GM04504 (cell line): Measurements from ENCODE around the gene SNRPA.
"Not testable (repeated sequence)": the region's sequence is repeated elsewhere in the genome, so short reads cannot be mapped to it uniquely, and the experiment has no call there.

Experiments used
- DNase-seq: peaks from one replicate; pipeline ENCODE4 v3.0.0-alpha.2; 2012; ENCODE audit warnings: low read depth

Gene SNRPA

DNA sequence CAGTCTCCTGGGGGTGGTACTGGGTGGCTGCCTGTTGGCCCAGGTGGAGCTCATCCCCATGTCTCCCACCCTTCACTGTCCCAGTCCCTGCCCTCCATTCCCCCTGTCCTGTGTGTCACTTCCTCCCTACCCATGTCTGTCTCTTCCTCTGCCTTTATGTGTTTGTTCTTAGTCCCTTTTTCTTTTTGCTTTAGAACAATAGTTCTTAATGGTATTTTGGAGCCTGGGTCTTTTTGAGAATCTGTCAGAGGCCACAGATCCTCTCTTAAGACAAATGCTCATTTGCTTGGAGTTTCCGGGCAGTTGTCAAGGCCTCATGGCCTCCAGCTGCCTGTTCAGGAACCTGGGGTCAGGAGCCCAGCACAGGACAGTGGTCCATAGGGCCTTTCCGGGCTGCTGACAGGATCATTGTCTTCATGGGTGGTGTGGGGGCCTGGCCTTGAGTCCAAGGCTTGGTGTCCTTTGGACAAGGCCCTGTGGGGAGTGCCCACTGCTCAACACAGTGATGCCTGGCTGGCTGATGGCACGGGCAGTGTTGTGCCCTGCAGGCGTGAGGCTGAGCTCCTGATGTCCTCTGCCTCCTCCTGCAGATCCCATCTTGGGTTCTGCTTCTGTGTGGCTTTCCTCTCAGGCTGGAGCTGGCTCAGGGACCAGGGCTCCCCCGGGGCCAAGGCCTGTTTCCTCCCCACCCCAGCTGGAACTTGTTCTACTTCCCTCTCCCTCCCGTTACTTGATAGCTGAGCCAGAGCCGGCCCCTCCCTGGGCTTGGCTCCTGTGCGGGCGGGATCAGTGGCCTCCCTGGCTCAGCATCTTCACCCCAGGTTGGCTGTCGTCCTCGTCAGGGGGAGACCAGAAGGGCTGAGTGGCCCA is 51.5 kb downstream of the SNRPA start:
- no peak for DNase-seq

DNA sequence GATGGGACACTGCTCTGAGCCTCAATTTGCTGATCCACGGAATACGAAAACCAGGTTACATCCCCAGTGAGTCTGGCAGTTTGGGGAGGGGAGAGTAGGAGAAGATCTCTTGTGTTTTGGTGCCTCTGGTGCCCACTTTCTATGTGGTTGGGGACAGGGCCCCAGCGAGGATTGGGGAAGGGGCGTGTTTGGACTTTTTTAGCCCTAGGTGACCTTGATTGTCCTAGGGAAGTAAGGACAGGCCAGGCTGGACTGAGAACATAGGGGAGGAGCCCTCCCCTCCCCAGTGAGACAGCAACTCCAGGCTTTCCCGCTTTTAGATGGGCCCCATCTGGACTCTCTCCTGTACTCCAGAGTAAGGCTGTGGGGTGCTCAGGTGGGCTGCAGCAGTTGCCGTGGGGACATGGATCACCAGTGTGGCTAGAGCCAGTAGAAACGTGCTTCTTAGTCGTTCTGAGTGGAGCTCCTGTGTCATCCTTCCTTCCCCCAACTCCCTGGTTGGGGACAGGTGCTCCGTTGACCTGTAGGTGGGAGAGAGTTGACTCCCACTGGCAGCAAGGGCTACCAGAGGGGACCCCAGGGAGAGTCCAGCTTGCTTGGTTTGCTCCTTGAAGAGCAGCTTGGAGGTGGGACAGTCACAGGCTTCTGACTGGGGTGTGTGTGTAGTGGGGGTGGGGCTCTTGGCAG is 52.3 kb downstream of the SNRPA start:
- DNase-seq: no peak

GRCh38 chr19:40803857-40804782 is 53.1 kb downstream of the SNRPA start:
- no peak for DNase-seq

GRCh38 chr19:40804783-40805242 is 53.8 kb downstream of the SNRPA start:
- DNase-seq: no peak

- DNase-seq: no peak
Measured at GRCh38 chr19:40805258-40805868, 54.4 kb downstream of the SNRPA start.

DNA sequence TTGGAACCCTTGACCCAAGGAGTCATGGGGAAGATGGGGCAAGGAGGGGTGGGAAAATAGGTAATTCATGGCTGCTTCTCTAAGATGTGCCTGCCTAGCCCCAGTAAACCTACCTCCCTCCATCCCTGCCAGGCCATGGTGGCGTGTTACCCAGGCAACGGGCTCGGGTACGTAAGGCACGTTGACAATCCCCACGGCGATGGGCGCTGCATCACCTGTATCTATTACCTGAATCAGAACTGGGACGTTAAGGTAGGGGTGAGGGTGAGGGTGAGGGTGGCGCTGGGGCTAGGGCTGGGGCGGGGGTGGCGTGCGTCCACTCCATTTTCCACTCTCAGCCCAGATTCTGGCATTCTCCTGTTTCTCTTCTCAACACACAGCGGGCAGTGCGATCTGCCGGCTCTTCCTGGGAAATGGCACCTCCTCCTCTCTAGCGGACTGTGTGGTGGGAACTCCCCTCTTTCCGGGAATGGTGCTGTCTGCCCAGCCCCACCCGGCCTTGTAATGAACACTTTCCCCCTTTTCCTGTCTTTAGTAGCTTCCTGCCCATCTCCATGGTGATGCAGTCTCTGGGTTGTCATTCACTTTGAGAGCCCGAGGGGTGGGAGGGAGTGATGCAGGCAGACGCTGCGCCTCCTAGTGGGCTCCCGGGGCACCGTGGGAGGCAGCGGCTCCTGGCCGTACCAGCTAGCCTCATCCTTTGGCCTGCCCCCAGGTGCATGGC is 55.6 kb downstream of the SNRPA start:
- DNase-seq: peak; percentile 86

- DNase-seq: no peak
Measured at GRCh38 chr19:40807147-40808020, 56.4 kb downstream of the SNRPA start.

DNA sequence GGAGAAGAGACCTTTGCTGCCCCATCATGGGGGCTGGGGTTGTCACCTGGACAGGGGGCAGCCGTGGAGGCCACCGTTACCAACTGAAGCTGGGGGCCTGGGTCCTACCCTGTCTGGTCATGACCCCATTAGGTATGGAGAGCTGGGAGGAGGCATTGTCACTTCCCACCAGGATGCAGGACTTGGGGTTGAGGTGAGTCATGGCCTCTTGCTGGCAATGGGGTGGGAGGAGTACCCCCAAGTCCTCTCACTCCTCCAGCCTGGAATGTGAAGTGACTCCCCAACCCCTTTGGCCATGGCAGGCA is 57.0 kb downstream of the SNRPA start:
- DNase-seq: no peak

- no peak for DNase-seq
Measured at GRCh38 chr19:40808497-40808896, 57.5 kb downstream of the SNRPA start.

DNA sequence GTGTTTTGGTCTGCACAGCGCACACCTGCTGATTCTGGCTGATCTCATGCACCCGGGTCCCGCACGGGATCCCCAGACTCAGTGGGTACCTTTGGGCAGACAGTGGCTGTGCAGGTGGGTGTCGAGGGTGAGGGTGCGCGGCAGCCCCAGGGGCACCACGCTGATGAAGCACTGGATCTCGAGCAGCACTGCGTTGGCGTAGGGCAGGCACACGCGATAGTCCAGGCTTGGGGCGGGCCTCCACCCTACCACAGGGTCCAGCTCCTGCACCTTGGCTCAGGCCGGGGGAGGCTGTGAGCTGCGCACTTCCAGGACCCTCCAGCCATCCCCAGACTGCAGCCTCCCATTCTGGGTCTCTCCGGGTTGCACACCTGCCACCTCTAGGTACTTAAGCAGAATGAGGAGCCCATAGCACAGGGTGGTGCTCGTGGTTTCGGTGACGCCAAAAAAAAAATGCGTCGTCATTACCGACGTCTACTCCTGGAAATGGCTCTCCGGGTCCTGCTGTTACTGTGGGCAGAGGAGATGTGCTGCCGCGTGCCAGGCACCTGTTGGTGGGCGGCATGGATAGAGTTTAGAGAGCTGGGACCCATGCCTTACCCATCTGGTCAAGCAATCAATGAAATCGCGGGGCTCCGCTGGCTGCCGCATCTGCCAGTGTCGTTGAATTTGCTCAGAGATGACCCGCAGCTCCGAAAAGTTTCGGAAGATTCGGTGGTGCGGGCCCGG is 58.5 kb downstream of the SNRPA start:
- DNase-seq: no peak

- no peak for DNase-seq
Measured at GRCh38 chr19:40810160-40810559, 59.2 kb downstream of the SNRPA start.

DNA sequence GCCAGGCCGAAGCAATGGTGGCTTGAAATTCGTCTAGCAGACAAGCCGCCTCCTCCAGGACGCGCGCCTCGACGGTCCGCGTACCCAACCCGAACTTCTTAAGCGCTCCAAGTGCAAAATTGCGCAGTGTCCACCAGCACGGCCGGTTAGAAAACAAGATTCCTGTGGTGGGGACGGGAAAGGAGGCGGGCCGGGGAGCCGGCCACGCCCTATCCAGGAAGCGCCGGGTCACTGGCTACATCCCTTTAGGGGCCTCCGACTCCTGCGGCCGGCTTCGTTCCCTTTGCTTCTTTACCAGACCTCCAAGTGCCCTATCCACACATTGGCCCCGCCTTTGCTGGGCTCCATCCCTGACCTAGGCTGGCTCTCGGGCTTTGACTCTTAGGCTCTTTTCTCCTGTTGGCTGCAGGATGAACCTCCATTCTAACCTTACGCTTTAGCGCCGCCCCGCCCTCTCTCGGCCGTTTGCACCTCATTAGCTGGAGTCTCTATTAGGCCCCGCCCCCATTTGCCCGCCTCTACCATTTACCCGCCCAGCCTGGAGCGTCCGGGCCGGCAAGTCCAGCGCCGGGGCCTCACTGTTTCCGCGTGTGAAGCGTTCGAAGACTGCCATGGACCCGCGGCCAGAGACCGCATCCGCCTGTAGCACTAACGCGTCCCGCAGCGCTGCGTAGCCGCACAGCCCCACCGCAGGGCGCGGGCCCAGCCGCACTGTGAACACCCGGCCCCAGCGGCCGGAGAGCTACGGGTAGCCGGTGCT is 59.8 kb downstream of the SNRPA start:
- peak; percentile 57 for DNase-seq

DNA sequence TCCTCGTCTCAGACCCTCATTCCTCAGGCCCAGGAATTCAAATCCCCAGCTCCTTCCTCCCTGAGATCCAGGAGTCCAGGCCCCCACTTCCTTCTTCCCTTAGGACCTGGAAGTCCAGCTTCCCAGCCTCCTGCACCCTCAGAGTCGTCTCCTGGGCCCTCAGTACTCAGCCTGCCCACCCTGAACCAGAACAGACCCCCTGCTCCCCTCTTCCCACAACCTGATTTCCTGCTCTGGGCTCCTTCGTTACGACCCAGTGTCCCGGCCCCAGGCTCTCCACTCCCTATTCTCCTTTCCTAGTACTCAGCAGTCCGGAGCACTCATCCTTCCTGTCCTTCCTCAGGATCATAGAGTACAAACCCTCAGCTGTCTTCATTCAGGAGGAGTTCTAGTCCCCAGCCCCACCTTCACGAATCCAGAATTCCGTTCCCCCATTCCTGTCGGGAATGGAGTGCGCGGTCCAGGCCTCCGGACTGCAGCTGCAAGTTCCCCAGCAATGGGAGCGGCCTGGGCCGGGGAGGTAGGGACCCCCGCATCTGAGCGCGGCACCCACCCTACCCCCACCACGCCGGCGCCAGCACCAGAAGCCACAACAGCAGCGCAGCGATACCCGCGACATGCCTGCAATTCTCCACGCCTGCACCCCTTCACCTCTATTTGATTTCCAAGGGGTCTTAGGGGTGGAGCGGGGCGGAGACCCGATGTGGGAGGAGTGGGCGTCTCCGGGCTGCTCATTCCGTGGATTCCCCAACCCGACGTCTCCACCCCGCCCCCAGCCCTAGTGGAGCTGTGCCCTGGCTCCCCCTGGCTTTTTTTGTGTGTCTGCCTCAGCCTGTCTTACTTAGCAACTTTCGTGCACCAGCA is 60.7 kb downstream of the SNRPA start:
- no peak for DNase-seq

DNA sequence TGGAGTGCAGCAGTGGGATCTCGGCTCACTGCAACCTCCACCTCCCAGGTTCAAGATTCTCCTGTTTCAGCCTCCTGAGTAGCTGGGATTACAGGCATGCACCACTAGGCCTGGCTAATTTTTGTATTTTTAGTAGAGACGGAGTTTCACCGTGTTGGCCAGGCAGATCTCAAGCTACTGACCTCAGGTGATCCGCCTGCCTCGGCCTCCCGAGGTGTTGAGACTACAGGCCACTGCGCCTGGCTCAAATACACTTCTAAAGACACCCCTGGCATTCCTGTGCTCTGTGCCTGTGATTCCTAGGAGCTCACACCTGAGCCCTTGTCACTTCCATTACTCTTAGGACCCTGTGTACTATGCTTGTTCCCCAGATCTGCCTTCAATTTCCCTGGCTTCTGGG is 61.6 kb downstream of the SNRPA start:
- DNase-seq: not testable (repeated sequence)

DNA sequence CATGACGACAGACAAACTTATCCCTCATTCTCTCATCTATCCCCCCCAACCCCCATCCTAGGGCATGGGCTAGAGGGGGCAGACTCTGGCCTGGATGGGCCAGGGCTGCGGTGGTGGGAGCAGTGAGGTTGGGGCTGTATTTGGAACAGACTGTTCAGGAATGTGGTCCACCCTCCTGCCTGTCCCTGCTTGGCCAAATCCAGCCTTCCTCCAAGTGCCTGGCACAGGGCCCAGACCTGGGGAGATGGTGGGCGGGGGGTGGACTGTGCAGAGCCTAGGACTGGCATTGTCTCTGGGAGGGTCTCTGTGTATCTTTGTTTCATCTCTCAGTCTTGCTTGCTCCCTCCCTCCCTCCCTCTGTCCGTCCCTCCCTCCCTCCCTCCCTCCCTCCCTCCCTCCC is 62.2 kb downstream of the SNRPA start:
- DNase-seq: no peak
